Natural killer cell (primary cell): ENCODE measurements around the gene TCF4. TPM values are rescaled to one million over a fixed set of nuclear protein-coding genes. Genes with fewer than 3 reads are reported as not detected.

Experiments used
- ATAC-seq, 3 donors: fragments of 150-1000 bp in 2 of 3; fragments of 200-7000 bp in 1 of 3; cut with Tn5 transposase; 1 replicate in 1 of 3; 2 replicates in 2 of 3; pipeline ENCODE4 v1.10.0; 2021; ENCODE audit warnings: mild to moderate bottlenecking in 2 of 3, moderate library complexity in 2 of 3
- DNase-seq, 2 donors: peaks; one replicate each; pipeline versions ENCODE4 v3.0.0 to v3.0.0-alpha.2; 2013 to 2021; ENCODE audit warnings: mixed read lengths in 1 of 2
- H3K27ac ChIP-seq: one replicate; pipeline ENCODE4 v1.5.1; 2013; ENCODE audit warnings: mild to moderate bottlenecking, low read length
- H3K27me3 ChIP-seq: one replicate; pipeline ENCODE4 v1.6.1; 2013; ENCODE audit warnings: low read length; ENCODE audit not compliant: control insufficient read depth, insufficient read depth
- H3K36me3 ChIP-seq: one replicate; pipeline ENCODE4 v1.6.1; 2013; ENCODE audit warnings: low read length; ENCODE audit not compliant: control insufficient read depth, insufficient read depth
- H3K4me1 ChIP-seq: one replicate; pipeline ENCODE4 v1.6.1; 2013; ENCODE audit warnings: low read length; ENCODE audit not compliant: control insufficient read depth, insufficient read depth
- H3K4me3 ChIP-seq: one replicate; pipeline ENCODE4 v1.5.1; 2013; ENCODE audit warnings: low read length
- H3K9me3 ChIP-seq: one replicate; pipeline ENCODE4 v1.6.1; 2013; ENCODE audit warnings: low read length; ENCODE audit not compliant: control insufficient read depth, insufficient read depth
- H3K27ac Mint-ChIP-seq, 2 donors: one replicate each; pipeline ENCODE4 v1.8.0; 2022; ENCODE audit warnings: mild to moderate bottlenecking in 2 of 2, mixed read lengths in 2 of 2, moderate library complexity in 1 of 2
- H3K27me3 Mint-ChIP-seq, 2 donors: one replicate each; pipeline ENCODE4 v1.8.0; 2022; ENCODE audit warnings: low read depth in 2 of 2, mixed read lengths in 2 of 2
- H3K36me3 Mint-ChIP-seq: one replicate; pipeline ENCODE4 v1.8.0; 2022; ENCODE audit warnings: mixed read lengths
- H3K4me1 Mint-ChIP-seq, 2 donors: one replicate each; pipeline ENCODE4 v1.8.0; 2022; ENCODE audit warnings: mixed read lengths in 2 of 2
- H3K4me3 Mint-ChIP-seq: one replicate; pipeline ENCODE4 v1.8.0; 2022; ENCODE audit warnings: mild to moderate bottlenecking, moderate library complexity, mixed read lengths
- H3K9me3 Mint-ChIP-seq, 2 donors: one replicate each; pipeline ENCODE4 v1.8.0; 2022; ENCODE audit warnings: mixed read lengths in 2 of 2
- WGBS: methylation state at CpG from one replicate; pipeline ENCODE4 v1.1.7; 2013; ENCODE audit warnings: missing lambda C conversion rate; ENCODE audit not compliant: insufficient coverage; 5-methylcytosine and 5-hydroxymethylcytosine counted together
- intact Hi-C: fragments of 100-400 bp; cut with micrococcal nuclease; formaldehyde crosslinking; loops from one replicate; pipeline ENCODE4 v1.14.2; 2022
- total RNA-seq, 4 donors: library from RNA; stranded (reverse); fragments of 120-200 nt in 1 of 4; gene quantifications; one replicate each; pipeline versions ENCODE4 v1.2.3 to v1.2.4, GENCODE V29; 2013 to 2022
- TF ChIP-seq, protein P1 (sequence below): fragments of 200-600 bp; IDR thresholded peaks from one replicate; pipeline ENCODE4 v1.8.0; 2022; ENCODE audit warnings: antibody characterized with exemption

The TCF4 gene
- total RNA-seq, 3 donors from 2014 or later (not counting 1 experiment from before 2014, with no cell fraction given) = 8.3 to 16.5 (median 9.0) TPM

DNA sequence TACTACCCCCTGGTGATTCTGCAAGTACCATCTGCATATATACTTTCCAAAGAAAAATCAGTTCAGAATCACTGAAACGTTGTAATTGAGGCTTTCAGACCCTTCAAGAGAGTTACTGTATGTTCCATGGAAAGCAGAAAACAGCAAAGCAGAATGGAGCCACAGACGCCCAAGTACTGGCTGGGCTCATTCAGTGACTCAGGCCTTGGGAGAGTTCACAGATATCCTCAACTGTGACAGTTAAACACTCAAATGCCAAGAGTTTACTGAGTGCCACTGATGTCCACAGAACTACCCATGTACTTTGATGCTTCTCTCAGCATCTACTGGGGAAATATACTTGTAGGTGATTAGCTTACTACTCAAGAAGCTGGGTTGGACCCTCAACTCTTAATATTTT is 303.4 kb downstream of the TCF4 start:
- ATAC-seq = no peak
- no peak overlapping the region for H3K27ac Mint-ChIP-seq
- intact Hi-C loops = no loop called here
- Histone ChIP-seq H3K4me3 (no peak overlapping the region), H3K27me3 (no peaks in the 10 kb centered on the region), H3K4me1 (no peaks in the 10 kb centered on the region), H3K27ac (no peak overlapping the region), H3K36me3 (no peaks in the 10 kb centered on the region), H3K9me3 (no peaks in the 10 kb centered on the region)
- H3K27me3 Mint-ChIP-seq = no peaks in the 10 kb centered on the region
- H3K4me3 Mint-ChIP-seq = no peak overlapping the region
- 74% methylated on average over 2 of the region's 2 CpGs for WGBS
- no peaks in the 10 kb centered on the region for H3K36me3 Mint-ChIP-seq
- no peak for DNase-seq
- H3K9me3 Mint-ChIP-seq = no peaks in the 10 kb centered on the region
- TF ChIP-seq, protein P1, sequence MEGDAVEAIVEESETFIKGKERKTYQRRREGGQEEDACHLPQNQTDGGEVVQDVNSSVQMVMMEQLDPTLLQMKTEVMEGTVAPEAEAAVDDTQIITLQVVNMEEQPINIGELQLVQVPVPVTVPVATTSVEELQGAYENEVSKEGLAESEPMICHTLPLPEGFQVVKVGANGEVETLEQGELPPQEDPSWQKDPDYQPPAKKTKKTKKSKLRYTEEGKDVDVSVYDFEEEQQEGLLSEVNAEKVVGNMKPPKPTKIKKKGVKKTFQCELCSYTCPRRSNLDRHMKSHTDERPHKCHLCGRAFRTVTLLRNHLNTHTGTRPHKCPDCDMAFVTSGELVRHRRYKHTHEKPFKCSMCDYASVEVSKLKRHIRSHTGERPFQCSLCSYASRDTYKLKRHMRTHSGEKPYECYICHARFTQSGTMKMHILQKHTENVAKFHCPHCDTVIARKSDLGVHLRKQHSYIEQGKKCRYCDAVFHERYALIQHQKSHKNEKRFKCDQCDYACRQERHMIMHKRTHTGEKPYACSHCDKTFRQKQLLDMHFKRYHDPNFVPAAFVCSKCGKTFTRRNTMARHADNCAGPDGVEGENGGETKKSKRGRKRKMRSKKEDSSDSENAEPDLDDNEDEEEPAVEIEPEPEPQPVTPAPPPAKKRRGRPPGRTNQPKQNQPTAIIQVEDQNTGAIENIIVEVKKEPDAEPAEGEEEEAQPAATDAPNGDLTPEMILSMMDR = no peak
- H3K4me1 Mint-ChIP-seq = no peaks in the 10 kb centered on the region

DNA sequence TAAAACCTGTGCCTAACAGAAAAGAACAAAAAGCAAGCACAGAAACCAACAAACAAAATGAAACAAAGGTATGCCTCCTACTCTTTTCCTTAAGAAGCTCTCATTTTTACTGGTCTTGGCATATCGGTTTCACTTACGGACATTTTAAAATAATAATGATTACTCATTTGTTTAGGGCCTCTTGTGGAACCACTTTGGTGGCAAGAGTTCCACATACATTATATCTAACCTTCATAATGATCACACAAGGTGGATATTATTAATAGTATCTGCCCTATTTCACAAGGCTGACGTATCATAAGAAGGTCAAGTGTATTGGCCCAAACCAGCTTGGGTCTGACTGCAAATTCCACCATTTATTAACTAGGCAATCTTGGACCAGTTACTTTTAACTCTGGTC is 304.7 kb downstream of the TCF4 start:
- Histone ChIP-seq H3K27ac (no peak overlapping the region), H3K4me1 (no peaks in the 10 kb centered on the region), H3K9me3 (no peaks in the 10 kb centered on the region), H3K4me3 (no peak overlapping the region), H3K36me3 (no peaks in the 10 kb centered on the region), H3K27me3 (no peaks in the 10 kb centered on the region)
- no peak overlapping the region for H3K27ac Mint-ChIP-seq
- H3K9me3 Mint-ChIP-seq = no peaks in the 10 kb centered on the region
- no peaks in the 10 kb centered on the region for H3K36me3 Mint-ChIP-seq
- 100% methylated on average over 3 of the region's 3 CpGs for WGBS
- H3K4me3 Mint-ChIP-seq = no peak overlapping the region
- TF ChIP-seq, protein P1 = no peak
- DNase-seq (no peak), ATAC-seq (no peak)
- no peaks in the 10 kb centered on the region for H3K4me1 Mint-ChIP-seq
- no peaks in the 10 kb centered on the region for H3K27me3 Mint-ChIP-seq
- intact Hi-C loops = no loop called here

DNA sequence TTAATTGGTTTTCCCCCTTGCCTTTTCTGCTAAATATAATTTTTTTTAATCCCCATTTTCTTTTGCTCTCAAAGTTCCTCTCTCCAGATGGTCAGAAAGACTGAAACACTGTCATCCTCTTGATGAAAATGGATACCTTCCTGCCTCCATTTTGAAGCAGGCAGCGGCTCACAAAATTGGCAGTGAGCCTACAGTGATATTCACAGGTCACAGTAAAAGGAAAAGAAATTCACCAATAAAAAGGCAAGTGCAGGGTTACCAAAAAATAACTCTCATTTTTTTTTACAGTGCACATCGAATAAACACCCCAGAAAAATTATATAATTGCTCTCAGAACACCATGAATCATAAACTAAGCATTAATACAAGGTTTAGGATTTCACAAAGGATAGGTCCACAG is 307.5 kb downstream of the TCF4 start:
- no peaks in the 10 kb centered on the region for H3K4me1 Mint-ChIP-seq
- no peak overlapping the region for H3K4me3 Mint-ChIP-seq
- TF ChIP-seq, protein P1 = no peak
- ATAC-seq (no peak), DNase-seq (no peak)
- intact Hi-C loops = no loop called here
- no peaks in the 10 kb centered on the region for H3K36me3 Mint-ChIP-seq
- H3K4me1 ChIP-seq = no peaks in the 10 kb centered on the region
- no peaks in the 10 kb centered on the region for H3K27me3 Mint-ChIP-seq
- no peaks in the 10 kb centered on the region for H3K36me3 ChIP-seq
- no peak overlapping the region for H3K27ac Mint-ChIP-seq
- no peaks in the 10 kb centered on the region for H3K9me3 ChIP-seq
- no peak overlapping the region for H3K4me3 ChIP-seq
- whole genome bisulfite sequencing = 70% methylated on average over 2 of the region's 2 CpGs
- no peaks in the 10 kb centered on the region for H3K9me3 Mint-ChIP-seq
- H3K27ac ChIP-seq = no peak overlapping the region
- no peaks in the 10 kb centered on the region for H3K27me3 ChIP-seq
